ENCODE data around the gene FBXL14. TPM values are rescaled to one million over a fixed set of nuclear protein-coding genes. Genes with fewer than 3 reads are reported as not detected.

The FBXL14 gene
- polyA plus RNA-seq, 2 of the 4 experiments (the other 2 are of a cell fraction): 6.7 to 7.1 TPM

GRCh38 chr12:1530592-1531152 is 63.7 kb downstream of the FBXL14 start (continued):
- TF ChIP-seq REST (IDR thresholded peaks at IDR 0.05) (no peak), ELK1 (IDR thresholded peaks at IDR 0.05; ENCODE audit: low read depth, low read length) (no peak), BCL3 (IDR thresholded peaks at IDR 0.05) (no peak), FOXS1 (CRISPR knock-in tag; IDR thresholded peaks at IDR 0.05) (no peak), HOXB5 (CRISPR knock-in tag; IDR thresholded peaks at IDR 0.05) (no peak), TFCP2L1 (CRISPR knock-in tag; IDR thresholded peaks at IDR 0.05) (no peak), SMC3 (IDR thresholded peaks at IDR 0.05) (no peak), MAZ (IDR thresholded peaks at IDR 0.05; ENCODE audit: borderline replicate concordance, low read depth, low read length) (no peak), KDM5A (IDR thresholded peaks at IDR 0.05) (no peak)

- ATAC-seq: 0 out of 6 replicates have a peak, but pooled peaks of 1 of the 2 experiments have one; percentile 9
- 67% methylated on average over 35 of the region's 101 CpGs for whole genome bisulfite sequencing (ENCODE audit: missing lambda C conversion rate)
Observed at GRCh38 chr12:1529862-1530591, 64.4 kb downstream of the FBXL14 start.

GRCh38 chr12:1529228-1529861 is 65.0 kb downstream of the FBXL14 start:
- H3K9me3 ChIP-seq: no peaks in the 10 kb centered on the region
- TF ChIP-seq SREBF2 (IDR thresholded peaks at IDR 0.05) (no peak), KDM5A (IDR thresholded peaks at IDR 0.05) (no peak), REST (IDR thresholded peaks at IDR 0.05) (no peak), RFX5 (IDR thresholded peaks at IDR 0.05) (no peak), NFE2L2 (conservative IDR thresholded peaks at IDR 0.05; ENCODE audit: low read length) (no peak), JUN (IDR thresholded peaks at IDR 0.05) (no peak), NR3C1 (IDR thresholded peaks at IDR 0.05) (no peak), CBX2 (IDR thresholded peaks at IDR 0.05; ENCODE audit: borderline replicate concordance, low read depth) (no peak), SMC3 (IDR thresholded peaks at IDR 0.05) (no peak)
- peaks cover 13% of the 10 kb centered on the region; the same call in 2 of the 3 replicates for H3K4me1 ChIP-seq
- WGBS (ENCODE audit: missing lambda C conversion rate): 84% methylated on average over 11 of the region's 11 CpGs
- H3K4me2 ChIP-seq: no peak overlapping the region
- POLR2A ChIA-PET: no interaction called here
- no peak overlapping the region for H3K27ac ChIP-seq
- no peak overlapping the region; the same call in 1 of the 3 replicates for H3K4me3 ChIP-seq
- no peak for FAIRE-seq
- DNase-seq (ENCODE audit: low read depth in 1 of 2, low spot score in 1 of 2): no peak
- ATAC-seq: no peak
- CTCF ChIA-PET: interaction anchor here (1.3 to 1.8 kb wide), 2 partner anchors 76 to 411 kb away, joined by 4 to 6 read pairs; no protein-coding TSS in a partner anchor

More at GRCh38 chr12:1529862-1530591, 64.4 kb downstream of the FBXL14 start:
- Histone ChIP-seq H3K4me2 (peak overlapping the region; percentile 98), H3K4me1 (peaks cover 13% of the 10 kb centered on the region; the same call in 2 of the 3 replicates), H3K9me3 (no peaks in the 10 kb centered on the region), H3K27ac (peak overlapping the region; percentile 59 to 77; a peak in 5 of 6 replicates), H3K4me3 (peak overlapping the region; percentile 68)
- DNase-seq (ENCODE audit: low read depth in 1 of 2, low spot score in 1 of 2): no peak
- ChIA-PET POLR2A (no interaction called here), CTCF (interaction anchor here (1.3 to 1.8 kb wide), 2 partner anchors 75 to 412 kb away, joined by 4 to 6 read pairs; no protein-coding TSS in a partner anchor)
- TF ChIP-seq KDM5A (IDR thresholded peaks at IDR 0.05) (no peak), EHMT2 (IDR thresholded peaks at IDR 0.05; ENCODE audit: low read depth) (no peak), RFX5 (IDR thresholded peaks at IDR 0.05) (no peak), GATA3 (IDR thresholded peaks at IDR 0.05; ENCODE audit: borderline replicate concordance) (no peak), HEYL (CRISPR knock-in tag; IDR thresholded peaks at IDR 0.05) (no peak)
- no peak for FAIRE-seq
